Stimulated activated CD8-positive, alpha-beta memory T cell treated with anti-CD3 and anti-CD28 coated beads, Interleukin-2, amount 100 ng/mL, for 1 hour (primary cell): ENCODE data around the gene FABP3.

Experiments
- DNase-seq, 2 donors: peaks; one replicate each; pipeline ENCODE4 v3.0.0-alpha.2; 2020; ENCODE audit warnings: low read depth in 2 of 2

FABP3 gene

DNA sequence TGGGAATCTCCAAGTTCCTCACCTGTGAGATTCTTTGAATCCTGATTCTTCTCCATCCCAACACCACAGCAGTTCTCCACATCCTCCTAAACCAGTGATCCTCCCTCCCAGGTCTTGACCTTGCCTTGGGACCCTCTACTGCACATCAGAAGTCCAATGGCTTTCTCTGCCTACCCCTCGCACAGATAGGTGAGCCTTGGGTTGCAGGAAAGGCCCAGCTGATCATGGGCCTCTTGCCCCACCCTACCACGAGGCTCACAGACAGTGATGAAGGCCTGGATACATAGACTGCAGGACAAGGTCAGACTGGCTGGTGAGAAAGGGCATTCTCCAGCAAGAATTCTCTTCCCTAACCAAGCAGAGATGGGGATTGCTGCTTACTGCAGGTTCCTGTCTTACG, 825 bp downstream of the FABP3 start:
- DNase-seq: no peak

- DNase-seq: no peak
Measured at GRCh38 chr1:31371121-31371959, 1.5 kb downstream of the FABP3 start.

- DNase-seq: no peak
Measured at GRCh38 chr1:31370565-31370964, 2.3 kb downstream of the FABP3 start.

GRCh38 chr1:31370021-31370420, 2.9 kb downstream of the FABP3 start:
- DNase-seq: no peak

- no peak for DNase-seq
Measured at GRCh38 chr1:31368611-31369107, 4.2 kb downstream of the FABP3 start.

- no peak for DNase-seq
Measured at GRCh38 chr1:31366796-31367195, 6.1 kb downstream of the FABP3 start.

DNA sequence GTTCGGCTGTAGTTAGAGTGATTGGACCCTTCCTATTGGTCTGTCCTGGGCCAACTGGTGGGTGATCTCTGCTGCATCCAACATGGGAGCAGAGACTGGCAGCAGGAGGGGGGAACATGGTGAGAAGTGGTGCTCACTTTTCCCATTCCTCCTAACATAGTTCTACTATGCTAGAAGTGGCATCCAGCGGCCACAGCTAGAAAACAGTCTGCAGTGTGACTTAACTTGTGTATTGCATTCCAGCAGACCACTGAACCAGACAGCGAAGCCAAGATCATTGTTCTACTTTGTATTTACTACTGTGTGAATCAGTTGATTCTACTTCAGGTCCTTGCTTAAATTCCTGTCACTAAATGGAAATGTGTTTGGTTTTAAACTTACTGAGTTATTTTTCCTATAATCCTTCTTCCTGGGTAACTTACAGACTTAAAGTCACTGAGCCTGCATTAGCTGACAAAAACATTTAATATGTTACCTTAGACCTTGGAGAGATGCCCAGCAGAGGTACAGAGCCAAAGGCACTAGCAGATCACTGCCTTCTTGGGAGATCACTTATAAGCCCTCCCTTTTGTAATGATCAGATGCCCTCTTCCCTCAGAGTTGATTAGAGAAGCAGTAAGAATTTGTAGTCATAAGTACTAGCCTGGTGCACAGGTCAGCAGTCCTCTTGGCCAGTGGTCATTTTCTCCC, 8.2 kb downstream of the FABP3 start:
- no peak for DNase-seq

DNA sequence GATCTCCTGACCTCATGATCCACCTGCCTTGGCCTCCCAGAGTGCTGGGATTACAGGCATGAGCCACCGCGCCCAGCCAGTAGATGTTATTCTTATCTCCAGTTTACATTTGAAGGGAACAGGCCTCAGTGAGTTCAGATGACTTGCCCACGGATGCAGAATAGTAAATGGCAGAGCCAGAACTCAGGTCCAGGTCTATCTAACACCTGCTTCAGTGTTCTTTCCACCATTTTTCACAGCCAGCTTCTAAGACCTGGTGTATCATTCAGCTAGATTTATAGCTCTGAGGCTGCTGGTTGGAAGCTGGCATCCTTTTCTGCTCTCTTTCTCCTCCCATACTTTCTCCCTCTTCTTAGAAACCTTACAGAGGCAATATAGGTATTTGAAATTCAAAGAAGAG, 10.8 kb downstream of the FABP3 start:
- no peak for DNase-seq

DNA sequence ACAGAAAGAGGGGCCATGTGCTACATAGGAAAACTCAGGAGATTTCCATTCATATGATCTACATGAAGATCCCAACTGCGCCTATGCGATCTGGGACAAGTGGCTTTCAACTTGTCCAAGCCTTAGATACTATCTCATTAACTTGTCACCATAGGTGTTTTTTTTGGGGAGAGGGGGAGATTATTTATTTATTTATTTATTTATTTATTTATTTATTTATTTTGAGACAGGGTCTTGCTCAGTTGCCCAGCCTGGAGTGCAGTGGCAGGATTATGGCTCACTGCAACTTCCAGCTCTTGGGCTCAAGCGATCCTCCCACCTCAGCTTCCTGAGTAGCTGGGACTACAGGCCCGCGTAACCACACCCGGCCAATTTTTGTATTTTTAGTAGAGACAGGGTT, 11.3 kb downstream of the FABP3 start:
- DNase-seq: no peak

GRCh38 chr1:31356427-31356826, 16.4 kb downstream of the FABP3 start:
- no peak for DNase-seq

GRCh38 chr1:31354283-31354682, 18.6 kb downstream of the FABP3 start:
- DNase-seq: no peak

GRCh38 chr1:31348449-31348848, 24.4 kb downstream of the FABP3 start:
- no peak for DNase-seq

- DNase-seq: no peak
Measured at GRCh38 chr1:31346785-31347184, 26.1 kb downstream of the FABP3 start.

GRCh38 chr1:31345635-31346034, 27.2 kb downstream of the FABP3 start:
- DNase-seq: no peak

DNA sequence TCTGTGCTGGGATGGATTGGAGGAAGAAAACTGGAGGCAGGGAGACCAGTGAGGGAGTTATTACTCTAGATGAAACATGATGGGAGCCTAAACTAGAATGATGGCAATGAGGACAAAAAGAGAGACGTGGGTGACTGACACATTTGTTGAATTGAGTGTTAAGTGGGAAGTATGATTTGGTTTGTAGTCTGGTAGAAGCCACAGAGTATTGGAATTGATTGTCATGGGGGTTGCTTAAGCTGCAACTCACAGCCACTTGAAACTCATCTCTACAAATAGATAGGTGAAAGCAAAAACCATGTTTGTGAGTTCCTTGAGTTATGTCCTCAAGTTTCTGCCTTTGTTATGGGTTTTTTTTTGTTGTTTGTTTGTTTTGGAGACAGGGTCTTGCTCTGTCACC, 28.4 kb downstream of the FABP3 start:
- no peak for DNase-seq

- no peak for DNase-seq
Measured at GRCh38 chr1:31336687-31337467, 36.0 kb downstream of the FABP3 start.

DNA sequence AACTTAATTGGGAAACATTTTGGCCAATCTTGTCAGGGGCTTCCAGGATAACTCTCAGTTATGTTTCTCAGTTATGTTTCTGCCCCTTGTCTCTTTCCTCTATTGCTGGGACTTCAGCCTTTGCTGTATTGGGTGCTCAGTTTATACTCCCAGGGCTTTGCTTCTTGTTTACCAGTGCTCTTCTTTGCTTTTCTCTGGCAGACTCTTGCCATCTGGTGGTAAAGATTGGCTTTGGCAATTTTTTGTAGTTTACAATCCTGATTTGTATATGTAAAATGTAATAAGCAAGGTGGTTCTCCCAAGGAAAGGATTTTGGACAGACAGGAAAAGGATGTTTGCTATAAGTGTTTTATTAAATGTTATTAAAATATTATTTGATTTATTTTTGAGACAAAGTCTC, 37.9 kb downstream of the FABP3 start:
- DNase-seq: no peak

DNA sequence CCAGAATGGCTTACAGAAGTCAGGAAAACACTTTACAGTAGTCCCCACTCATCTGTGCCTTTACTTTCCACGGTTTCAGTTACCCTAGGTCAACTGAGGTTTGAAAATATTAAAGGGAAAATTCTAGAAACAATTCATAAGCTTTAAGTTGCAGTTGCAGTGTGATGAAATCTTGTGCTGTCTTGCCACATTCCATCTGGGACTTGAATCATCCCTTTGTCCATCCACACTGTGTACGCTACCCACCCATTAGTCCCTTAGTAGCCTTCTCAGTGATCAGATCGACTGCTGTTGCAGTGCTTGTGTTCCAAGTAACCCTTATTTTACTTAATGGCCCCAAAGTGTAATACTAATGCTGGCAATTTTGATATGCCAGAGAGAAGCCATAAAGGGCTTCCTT, 45.5 kb downstream of the FABP3 start:
- no peak for DNase-seq

GRCh38 chr1:31326461-31326860, 46.4 kb downstream of the FABP3 start:
- no peak for DNase-seq

GRCh38 chr1:31324992-31325391, 47.9 kb downstream of the FABP3 start:
- no peak for DNase-seq

- no peak for DNase-seq
Measured at GRCh38 chr1:31324093-31324492, 48.8 kb downstream of the FABP3 start.

DNA sequence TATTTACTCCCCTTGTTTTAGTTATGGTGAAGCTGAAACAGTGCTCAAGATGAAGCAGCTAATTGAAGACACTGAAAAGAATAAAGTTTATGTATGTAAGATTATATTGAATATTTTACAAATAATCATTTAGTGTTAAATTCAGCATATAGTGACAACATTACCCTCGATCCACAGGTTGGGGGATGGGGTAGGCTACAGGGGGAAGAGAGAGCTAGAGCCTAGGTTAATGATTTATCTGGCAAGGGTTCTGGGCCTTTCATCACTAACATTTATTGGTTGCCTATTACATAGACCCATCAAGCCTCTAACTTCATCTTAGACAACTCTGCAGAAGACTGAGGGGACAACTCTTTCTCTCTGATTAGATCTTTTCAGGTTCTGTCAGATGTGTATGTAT, 54.7 kb downstream of the FABP3 start:
- DNase-seq: no peak
